Lower lobe of right lung (tissue), 2 donors: ENCODE data around the gene DQX1. TPM values are rescaled to one million over a fixed set of nuclear protein-coding genes. Genes with fewer than 3 reads are reported as not detected.

Experiments used
- ATAC-seq, 2 donors: fragments of 200-7000 bp; cut with Tn5 transposase; one replicate each; pipeline ENCODE4 v1.9.1; 2020 to 2022; ENCODE audit warnings: mild to moderate bottlenecking in 2 of 2, moderate library complexity in 2 of 2
- DNase-seq: peaks from one replicate; pipeline ENCODE4 v3.0.0-alpha.2; 2020
- H3K27ac ChIP-seq: fragments of 200-600 bp; one replicate; pipeline ENCODE4 v1.8.0; 2022
- H3K27me3 ChIP-seq: fragments of 200-600 bp; one replicate; pipeline ENCODE4 v1.8.0; 2022; ENCODE audit warnings: low read depth
- H3K36me3 ChIP-seq: fragments of 200-600 bp; one replicate; pipeline ENCODE4 v1.8.0; 2022; ENCODE audit warnings: mild to moderate bottlenecking
- H3K4me1 ChIP-seq: fragments of 200-600 bp; one replicate; pipeline ENCODE4 v1.8.0; 2022
- H3K4me3 ChIP-seq: fragments of 200-600 bp; one replicate; pipeline ENCODE4 v1.8.0; 2022; ENCODE audit warnings: mild to moderate bottlenecking
- H3K9me3 ChIP-seq: fragments of 200-600 bp; one replicate; pipeline ENCODE4 v1.8.0; 2022
- CTCF ChIP-seq: fragments of 200-600 bp; IDR thresholded peaks from one replicate; pipeline ENCODE4 v1.8.0; 2022; ENCODE audit warnings: antibody characterized with exemption, mild to moderate bottlenecking
- intact Hi-C: fragments of 100-400 bp; cut with DNase I; formaldehyde crosslinking; loops from one replicate; pipeline ENCODE4 v1.11.0; 2022
- long read RNA-seq: library from polyadenylated mRNA; unstranded; transcript quantifications from one replicate; pipeline ENCODE4 v2.0.0, GENCODE V29; 2021
- total RNA-seq: library from RNA; stranded (reverse); fragmentation: NEBNext Ultra II Directional; extraction: Animal tissue kit (Norgen Biotek cat#: 25700); gene quantifications from one replicate; pipeline ENCODE4 v1.2.1, GENCODE V29; 2021
- donor health status: DM: no; HTN: yes; CAD: no; lungs with severe emphysema.

Gene DQX1
- 0.44 TPM for total RNA-seq
- long read RNA-seq, partial matches to known transcripts: 0 of 1 reads
- long read RNA-seq, other reads (novel, unspliced or antisense): 1 of 1 reads

GRCh38 chr2:74525717-74526648 is at the start of gene DQX1:
DQX1 (minus strand) TSS chr2:74526231; CDS start chr2:74525729, 502 bp downstream.
- H3K36me3 ChIP-seq: peaks cover 31% of the 10 kb centered on the region
- TF ChIP-seq CTCF: no peak
- no peak within 1 kb of the TSS for H3K4me3 ChIP-seq
- H3K27ac ChIP-seq: no peak within 1 kb of the TSS
- ATAC-seq (no peak), DNase-seq (no peak)
- no peaks in the 10 kb centered on the region for H3K9me3 ChIP-seq
- peaks cover 4% of the 10 kb centered on the region for H3K27me3 ChIP-seq
- peaks cover 16% of the 10 kb centered on the region for H3K4me1 ChIP-seq
- intact Hi-C loops: no loop called here

GRCh38 chr2:74575320-74575719 is 49.3 kb upstream of the DQX1 start:
- no peak for ATAC-seq
- no peaks in the 10 kb centered on the region for H3K9me3 ChIP-seq
- no peak overlapping the region for H3K4me3 ChIP-seq
- no peaks in the 10 kb centered on the region for H3K36me3 ChIP-seq
- no peak overlapping the region for H3K27ac ChIP-seq
- intact Hi-C loops: no loop called here
- DNase-seq: no peak
- no peak for TF ChIP-seq CTCF
- H3K27me3 ChIP-seq: no peaks in the 10 kb centered on the region
- H3K4me1 ChIP-seq: peaks cover 7% of the 10 kb centered on the region

- peaks cover 7% of the 10 kb centered on the region for H3K4me1 ChIP-seq
- H3K4me3 ChIP-seq: peak overlapping the region; percentile 14
- TF ChIP-seq CTCF: no peak
- ATAC-seq (peak; percentile 45 to 52), DNase-seq (no peak)
- peak overlapping the region; percentile 51 for H3K27ac ChIP-seq
- no peaks in the 10 kb centered on the region for H3K9me3 ChIP-seq
- H3K36me3 ChIP-seq: no peaks in the 10 kb centered on the region
- H3K27me3 ChIP-seq: no peaks in the 10 kb centered on the region
- intact Hi-C loops: no loop called here
Measured at GRCh38 chr2:74573747-74574562, 47.9 kb upstream of the DQX1 start.

GRCh38 chr2:74572178-74572925 is 46.3 kb upstream of the DQX1 start:
- Histone ChIP-seq H3K4me1 (peaks cover 19% of the 10 kb centered on the region), H3K36me3 (no peaks in the 10 kb centered on the region), H3K27ac (no peak overlapping the region), H3K4me3 (no peak overlapping the region), H3K27me3 (no peaks in the 10 kb centered on the region), H3K9me3 (no peaks in the 10 kb centered on the region)
- ATAC-seq (no peak), DNase-seq (no peak)
- peak; percentile 8 for TF ChIP-seq CTCF
- intact Hi-C loops: no loop called here

- no peak for ATAC-seq
- H3K36me3 ChIP-seq: no peaks in the 10 kb centered on the region
- DNase-seq: no peak
- H3K27me3 ChIP-seq: no peaks in the 10 kb centered on the region
- intact Hi-C loops: no loop called here
- no peak overlapping the region for H3K4me3 ChIP-seq
- no peak overlapping the region for H3K27ac ChIP-seq
- no peaks in the 10 kb centered on the region for H3K9me3 ChIP-seq
- peaks cover 19% of the 10 kb centered on the region for H3K4me1 ChIP-seq
- TF ChIP-seq CTCF: no peak
Measured at GRCh38 chr2:74571058-74571457, 45.0 kb upstream of the DQX1 start.
